ENCODE measurements around the gene OTOP2.

DNA sequence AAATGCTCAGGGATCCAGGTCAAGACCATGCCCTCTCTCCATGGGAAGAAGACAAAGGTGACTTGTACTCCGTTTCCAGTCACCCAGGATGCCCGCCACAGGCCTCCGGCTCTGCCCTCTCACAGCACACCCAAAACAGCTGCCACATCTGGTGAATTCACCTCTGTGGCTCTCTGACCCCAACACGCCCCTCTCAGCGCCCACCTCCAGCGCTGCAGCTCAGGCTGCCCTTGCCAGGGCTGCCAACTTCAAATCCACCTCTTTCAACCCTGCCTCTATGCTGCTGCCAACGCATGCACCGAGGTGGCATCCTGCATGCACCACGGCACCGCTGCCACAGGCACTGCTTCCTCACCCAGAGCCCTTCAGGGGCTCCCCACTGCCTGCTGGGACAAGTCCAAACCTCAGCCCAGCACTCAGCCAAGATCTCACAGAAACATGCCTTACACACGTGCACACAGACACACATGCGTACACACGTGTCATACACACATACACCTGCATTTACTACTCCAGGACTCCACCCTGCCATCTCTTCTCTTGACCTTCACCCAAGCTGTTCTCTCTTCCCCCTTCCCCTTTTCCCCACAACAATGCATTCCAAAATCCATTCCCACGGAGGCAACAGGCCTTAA, 41.0 kb downstream of the OTOP2 start:
- TF ChIP-seq POLR2AphosphoS5 (IDR thresholded peaks at IDR 0.05) (no peak), POLR2A (IDR thresholded peaks at IDR 0.05; ENCODE audit: low read depth) (no peak), EP300 (IDR thresholded peaks at IDR 0.05) (no peak)
- TF ChIP-seq, protein P1, sequence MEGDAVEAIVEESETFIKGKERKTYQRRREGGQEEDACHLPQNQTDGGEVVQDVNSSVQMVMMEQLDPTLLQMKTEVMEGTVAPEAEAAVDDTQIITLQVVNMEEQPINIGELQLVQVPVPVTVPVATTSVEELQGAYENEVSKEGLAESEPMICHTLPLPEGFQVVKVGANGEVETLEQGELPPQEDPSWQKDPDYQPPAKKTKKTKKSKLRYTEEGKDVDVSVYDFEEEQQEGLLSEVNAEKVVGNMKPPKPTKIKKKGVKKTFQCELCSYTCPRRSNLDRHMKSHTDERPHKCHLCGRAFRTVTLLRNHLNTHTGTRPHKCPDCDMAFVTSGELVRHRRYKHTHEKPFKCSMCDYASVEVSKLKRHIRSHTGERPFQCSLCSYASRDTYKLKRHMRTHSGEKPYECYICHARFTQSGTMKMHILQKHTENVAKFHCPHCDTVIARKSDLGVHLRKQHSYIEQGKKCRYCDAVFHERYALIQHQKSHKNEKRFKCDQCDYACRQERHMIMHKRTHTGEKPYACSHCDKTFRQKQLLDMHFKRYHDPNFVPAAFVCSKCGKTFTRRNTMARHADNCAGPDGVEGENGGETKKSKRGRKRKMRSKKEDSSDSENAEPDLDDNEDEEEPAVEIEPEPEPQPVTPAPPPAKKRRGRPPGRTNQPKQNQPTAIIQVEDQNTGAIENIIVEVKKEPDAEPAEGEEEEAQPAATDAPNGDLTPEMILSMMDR (IDR thresholded peaks at IDR 0.05) = no peak

All from esophagus muscularis mucosa (tissue), 4 donors.